Measurements from ENCODE around the gene DNAJB8.

The DNAJB8 gene

GRCh38 chr3:128466840-128467541 is at the start of gene DNAJB8:
TSS of gene DNAJB8 (minus strand) at chr3:128466890. CDS start at chr3:128463245, 3,645 bp downstream.
- no peak for DNase-seq

GRCh38 chr3:128515967-128516366 is 49.3 kb upstream of the DNAJB8 start:
- DNase-seq, result no peak

- DNase-seq, result no peak
These were observed 42.2 kb upstream of the DNAJB8 start for GRCh38 chr3:128508852-128509251.

- no peak for DNase-seq
These were observed 40.1 kb upstream of the DNAJB8 start for GRCh38 chr3:128506754-128507153.

- no peak for DNase-seq
These were observed 39.1 kb upstream of the DNAJB8 start for GRCh38 chr3:128505771-128506170.

- DNase-seq, result no peak
These were observed 38.5 kb upstream of the DNAJB8 start for GRCh38 chr3:128504963-128505730.

- no peak for DNase-seq
These were observed 37.8 kb upstream of the DNAJB8 start for GRCh38 chr3:128504533-128504915.

- no peak for DNase-seq
These were observed 37.3 kb upstream of the DNAJB8 start for GRCh38 chr3:128503751-128504532.

- no peak for DNase-seq
These were observed 36.5 kb upstream of the DNAJB8 start for GRCh38 chr3:128503164-128503651.

GRCh38 chr3:128502712-128503111 is 36.0 kb upstream of the DNAJB8 start:
- DNase-seq, result no peak

GRCh38 chr3:128501431-128501830 is 34.7 kb upstream of the DNAJB8 start:
- no peak for DNase-seq

GRCh38 chr3:128500556-128500955 is 33.9 kb upstream of the DNAJB8 start:
- DNase-seq, result no peak

GRCh38 chr3:128499724-128500275 is 33.1 kb upstream of the DNAJB8 start:
- DNase-seq, result no peak

- no peak for DNase-seq
These were observed 32.3 kb upstream of the DNAJB8 start for GRCh38 chr3:128498901-128499530.

- DNase-seq, result no peak
These were observed 31.5 kb upstream of the DNAJB8 start for GRCh38 chr3:128498127-128498626.

GRCh38 chr3:128497305-128498126 is 30.8 kb upstream of the DNAJB8 start:
- peak; percentile 56 for DNase-seq

- DNase-seq, result no peak
These were observed 30.1 kb upstream of the DNAJB8 start for GRCh38 chr3:128496602-128497304.

- DNase-seq, result no peak
These were observed 29.4 kb upstream of the DNAJB8 start for GRCh38 chr3:128496019-128496601.

GRCh38 chr3:128495435-128495970 is 28.8 kb upstream of the DNAJB8 start:
- DNase-seq, result no peak

- DNase-seq, result no peak
These were observed 27.6 kb upstream of the DNAJB8 start for GRCh38 chr3:128494367-128494650.

All from NCI-H524 treated with DMSO at 0.1 percent for 48 hours (cell line).